Measurements from ENCODE around the gene API5.

- TF ChIP-seq CTCF (IDR thresholded peaks at IDR 0.05 in 8 of 11, conservative IDR thresholded peaks at IDR 0.05 in 3 of 11) (no peak), POLR2AphosphoS5 (IDR thresholded peaks at IDR 0.05) (no peak)
Observed at GRCh38 chr11:43341159-43341558, 29.4 kb downstream of the API5 start.
